Endothelial cell of umbilical vein (primary cell): ENCODE results near the gene SP100. TPM values are rescaled to one million over a fixed set of nuclear protein-coding genes. Genes with fewer than 3 reads are reported as not detected.
A peak's percentile ranks its signal among the peaks of the same experiment; 100 is the strongest.

Experiments
- BruUV-seq: library from RNA; stranded (reverse); fragments of 400-500 nt; replicated peaks from 2 replicates; lab custom pipeline; 2021; lab: Mats Ljungman, UMichigan
- CTCF ChIA-PET: fragments of 300-600, 350-600 bp; sonication (Branson Sonifier 250); formaldehyde crosslinking; loops from one replicate; lab custom pipeline; 2021; ENCODE audit warnings: antibody characterized with exemption, inconsistent platforms; lab: Charles Lee
- POLR2A ChIA-PET: fragments of 300-600, 350-600 bp; sonication (Branson Sonifier 250); formaldehyde crosslinking; loops from one replicate; lab custom pipeline; 2021; ENCODE audit warnings: antibody characterized with exemption, inconsistent platforms; lab: Charles Lee
- DNase-seq: peaks from one replicate; pipeline ENCODE4 v3.0.0-alpha.2; 2011; ENCODE audit warnings: low read depth, low spot score
- FAIRE-seq: peaks from 2 replicates; lab custom pipeline; 2011; peaks lifted over from hg19 to GRCh38; lab: Jason Lieb, UNC
- H2AFZ ChIP-seq: 2 replicates; pipeline ENCODE4 v1.6.0; 2012; ENCODE audit warnings: low read depth, low read length, control low read depth, inconsistent platforms
- H3K27ac ChIP-seq: 2 replicates; pipeline ENCODE4 v1.5.1; 2011; ENCODE audit warnings: low read depth, mild to moderate bottlenecking, control low read depth, low read length, moderate library complexity; ENCODE audit not compliant: insufficient read depth
- H3K27me3 ChIP-seq, 2 experiments: 2 replicates each; pipeline versions ENCODE4 v1.6.0 to v1.6.1; 2011; ENCODE audit warnings: low read length in 2 of 2, mixed read lengths in 1 of 2; ENCODE audit not compliant: control insufficient read depth in 2 of 2, insufficient read depth in 2 of 2
- H3K36me3 ChIP-seq, 2 experiments: 2 replicates in 1 of 2; 3 replicates in 1 of 2; pipeline ENCODE4 v1.5.1; 2011; ENCODE audit warnings: low read length in 2 of 2, mild to moderate bottlenecking in 1 of 2, moderate library complexity in 1 of 2; ENCODE audit not compliant: control insufficient read depth in 2 of 2, insufficient read depth in 2 of 2; ENCODE audit errors: extremely low read depth in 1 of 2
- H3K4me1 ChIP-seq: 3 replicates; pipeline ENCODE4 v1.5.1; 2011; ENCODE audit warnings: mild to moderate bottlenecking, low read length; ENCODE audit not compliant: control insufficient read depth, insufficient read depth; ENCODE audit errors: extremely low read depth
- H3K4me2 ChIP-seq: 2 replicates; pipeline ENCODE4 v1.6.1; 2011; ENCODE audit warnings: low read length, control low read depth, mixed read lengths; ENCODE audit not compliant: insufficient read depth
- H3K4me3 ChIP-seq, 3 experiments: fragments of 200-600 bp in 1 of 3; sonication (generic), shearing (Covaris generic) in 1 of 3; replicated peaks in 1 of 3; 2 replicates each; pipeline ENCODE4 v1.5.1; 2011 to 2016; ENCODE audit warnings: control low read depth in 3 of 3, low read length in 3 of 3, mild to moderate bottlenecking in 2 of 3, inconsistent platforms in 1 of 3, low read depth in 1 of 3, moderate library complexity in 1 of 3; ENCODE audit not compliant: insufficient read depth in 1 of 3
- H3K79me2 ChIP-seq: 2 replicates; pipeline ENCODE4 v1.6.0; 2012; ENCODE audit warnings: low read length, inconsistent platforms; ENCODE audit not compliant: control insufficient read depth, insufficient read depth
- H3K9ac ChIP-seq: replicated peaks from 2 replicates; pipeline ENCODE3; 2011; ENCODE audit warnings: low read length, control low read depth; ENCODE audit not compliant: insufficient read depth; ENCODE audit errors: extremely low read depth
- H3K9me1 ChIP-seq: replicated peaks from 3 replicates; pipeline ENCODE4 v1.6.0; 2011; ENCODE audit warnings: mild to moderate bottlenecking, low read length; ENCODE audit not compliant: control insufficient read depth, insufficient read depth; ENCODE audit errors: extremely low read depth
- H3K9me3 ChIP-seq: replicated peaks from 2 replicates; pipeline ENCODE4 v1.5.1; 2012; ENCODE audit warnings: low read length, inconsistent platforms; ENCODE audit not compliant: control insufficient read depth, insufficient read depth
- H4K20me1 ChIP-seq: replicated peaks from 2 replicates; pipeline ENCODE3; 2011; ENCODE audit warnings: mild to moderate bottlenecking, low read length; ENCODE audit not compliant: control insufficient read depth, insufficient read depth; ENCODE audit errors: extremely low read depth
- EZH2 ChIP-seq: IDR thresholded peaks from 2 replicates; pipeline ENCODE4 v1.6.1; 2012; ENCODE audit warnings: borderline replicate concordance, low read depth, mild to moderate bottlenecking, moderate library complexity, low read length, inconsistent platforms; ENCODE audit not compliant: severe bottlenecking
- FOS ChIP-seq: IDR thresholded peaks from 2 replicates; pipeline ENCODE4 v1.6.1; 2011; ENCODE audit warnings: mild to moderate bottlenecking, low read length, moderate library complexity, borderline replicate concordance; ENCODE audit not compliant: insufficient read depth
- GATA2 ChIP-seq: IDR thresholded peaks from 2 replicates; pipeline ENCODE4 v1.7.0; 2011; ENCODE audit warnings: low read depth, mild to moderate bottlenecking, moderate library complexity, mixed read lengths, low read length; ENCODE audit not compliant: insufficient read length, insufficient read depth
- JUN ChIP-seq: IDR thresholded peaks from 2 replicates; pipeline ENCODE4 v1.6.1; 2011; ENCODE audit warnings: borderline replicate concordance, low read depth; ENCODE audit not compliant: insufficient read length, insufficient read depth
- POLR2A ChIP-seq: IDR thresholded peaks from 2 replicates; pipeline ENCODE4 v1.6.1; 2012; ENCODE audit warnings: low read depth, mild to moderate bottlenecking, control low read depth, low read length
- dilution Hi-C: fragments of 300-500 bp; cut with MboI; formaldehyde crosslinking; loops from one replicate; pipeline ENCODE4 v1.15.0; 2019; ENCODE audit warnings: low sequenced_read_pairs; ENCODE audit not compliant: extremely low pct_ligation_motif_present
- intact Hi-C: fragments of 100-400 bp; cut with micrococcal nuclease; formaldehyde crosslinking; loops from one replicate; pipeline ENCODE4 v1.10.0; 2022
- polyA plus RNA-seq, 4 experiments: library from polyadenylated mRNA; depleted of rRNA in 3 of 4; stranded (reverse) in 3 of 4; unstranded in 1 of 4; fragments of >200 nt; gene quantifications; 2 replicates each; pipeline versions ENCODE4 v1.2.1 to v1.2.3, GENCODE V29; 2011 to 2012; ENCODE audit warnings: missing spikeins in 1 of 4
- total RNA-seq: library from RNA; stranded (reverse); gene quantifications from 2 replicates; pipeline ENCODE4 v1.2.3, GENCODE V29; 2021

Gene SP100
- total and polyA plus RNA-seq, 2 donors (not counting 3 experiments of a cell fraction or from before 2014, with no cell fraction given), result 33.7 to 108 TPM

- no TSS peak for BruUV-seq
- Histone ChIP-seq H3K27me3 (no peaks in the 10 kb centered on the region), H3K79me2 (peaks cover 57% of the 10 kb centered on the region), H3K4me3 (peak overlapping the region in 1 of 3 experiments; percentile 43), H3K4me1 (peaks cover 35% of the 10 kb centered on the region), H3K9me1 (no peaks in the 10 kb centered on the region), H2AFZ (no peak overlapping the region), H3K9me3 (peaks cover 2% of the 10 kb centered on the region), H3K27ac (peak overlapping the region; percentile 50), H3K4me2 (peak overlapping the region; percentile 93), H3K36me3 (peaks cover 5 to 6% of the 10 kb centered on the region in 2 experiments), H4K20me1 (no peaks in the 10 kb centered on the region), H3K9ac (peak overlapping the region; percentile 27)
- ChIA-PET CTCF (interaction anchor here (1.0 kb wide), 1 partner anchor 22 kb away, joined by 3 read pairs; no protein-coding TSS in a partner anchor), POLR2A (no interaction called here)
- intact Hi-C loops, result no loop called here
- DNase-seq, result peak; percentile 50
- dilution Hi-C loops, result no loop called here
- FAIRE-seq, result peak; percentile 52
- peak; percentile 64 for TF ChIP-seq FOS
- TF ChIP-seq JUN, result peak; percentile 42
- TF ChIP-seq GATA2, result peak; percentile 83
- no peak for TF ChIP-seq EZH2
Observed at GRCh38 chr2:230439590-230439989, 23.6 kb downstream of the SP100 start.

DNA sequence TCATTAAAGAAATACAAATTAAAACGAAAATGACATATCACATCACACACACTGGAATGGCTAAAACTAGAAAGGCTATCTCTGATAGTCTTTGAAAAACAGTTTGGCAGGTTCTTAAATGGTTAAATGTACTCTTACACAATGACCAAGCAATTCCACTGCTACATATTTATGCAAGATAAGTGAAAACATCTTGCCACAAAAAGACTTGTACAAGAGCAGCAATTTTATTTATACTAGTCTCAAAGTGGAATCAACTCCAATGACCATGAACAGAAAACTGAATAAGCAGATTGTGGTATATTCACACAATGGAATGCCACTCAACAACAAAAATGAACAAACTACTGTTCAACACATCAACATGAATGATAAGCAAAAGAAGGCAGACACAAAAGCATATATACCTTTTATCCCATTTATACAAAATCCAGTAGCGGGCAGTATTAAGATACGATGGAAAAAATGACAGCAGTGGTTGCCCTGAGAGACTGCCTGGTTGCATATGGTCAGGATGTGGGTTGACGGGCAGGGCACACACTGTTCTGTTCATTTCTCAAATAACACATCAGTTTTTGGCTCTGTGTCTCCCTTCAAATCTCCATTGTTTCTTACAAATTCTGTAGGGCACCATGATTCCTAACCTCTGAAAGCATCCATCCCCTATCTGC, 25.4 kb downstream of the SP100 start:
- intact Hi-C loops (loop anchor here (1.0 to 5.0 kb wide), 2 partner anchors 23 to 34 kb away; no protein-coding TSS in a partner anchor), dilution Hi-C loops (no loop called here)
- H4K20me1 ChIP-seq, result no peaks in the 10 kb centered on the region
- H3K9me3 ChIP-seq, result no peaks in the 10 kb centered on the region
- no peaks in the 10 kb centered on the region for H3K9me1 ChIP-seq
- H3K4me3 ChIP-seq, result no peak overlapping the region
- TF ChIP-seq JUN (peak; percentile 30), POLR2A (no peak), EZH2 (no peak)
- peaks cover 43% of the 10 kb centered on the region for H3K79me2 ChIP-seq
- H2AFZ ChIP-seq, result no peak overlapping the region
- BruUV-seq, result no TSS peak
- H3K27me3 ChIP-seq, result no peaks in the 10 kb centered on the region
- peaks cover 35% of the 10 kb centered on the region for H3K4me1 ChIP-seq
- POLR2A ChIA-PET, result no interaction called here
- H3K36me3 ChIP-seq, result peaks cover 4 to 9% of the 10 kb centered on the region in 2 experiments
- peak overlapping the region; percentile 54 for H3K27ac ChIP-seq
- DNase-seq (peak; percentile 82), FAIRE-seq (peak; percentile 79)
- CTCF ChIA-PET, result interaction anchor here (1.4 kb wide), 1 partner anchor 10 kb away, joined by 7 read pairs; no protein-coding TSS in a partner anchor
- H3K9ac ChIP-seq, result peak overlapping the region; percentile 22
- H3K4me2 ChIP-seq, result peak overlapping the region; percentile 56
